ENCODE data around the gene NEURL1B.

NEURL1B gene

GRCh38 chr5:172730981-172731679 lies 90.1 kb downstream of the NEURL1B start:
- peak; percentile 71 for DNase-seq (ENCODE audit: low read depth, low spot score)

- DNase-seq (ENCODE audit: low read depth, low spot score), result no peak
These were observed 90.6 kb downstream of the NEURL1B start for GRCh38 chr5:172731680-172732074.

- DNase-seq (ENCODE audit: low read depth, low spot score), result no peak
These were observed 91.3 kb downstream of the NEURL1B start for GRCh38 chr5:172732201-172732865.

GRCh38 chr5:172733131-172733973 lies 92.3 kb downstream of the NEURL1B start:
- peak; percentile 85 for DNase-seq (ENCODE audit: low read depth, low spot score)

- DNase-seq (ENCODE audit: low read depth, low spot score), result no peak
These were observed 92.9 kb downstream of the NEURL1B start for GRCh38 chr5:172733974-172734346.

- no peak for DNase-seq (ENCODE audit: low read depth, low spot score)
These were observed 94.2 kb downstream of the NEURL1B start for GRCh38 chr5:172735141-172735831.

GRCh38 chr5:172736508-172737135 lies 95.6 kb downstream of the NEURL1B start:
- DNase-seq (ENCODE audit: low read depth, low spot score), result no peak

GRCh38 chr5:172739375-172739774 lies 98.3 kb downstream of the NEURL1B start:
- DNase-seq (ENCODE audit: low read depth, low spot score), result no peak

- peak; percentile 56 for DNase-seq (ENCODE audit: low read depth, low spot score)
These were observed 99.6 kb downstream of the NEURL1B start for GRCh38 chr5:172740428-172741205.
